IPS-15b (cell line): ENCODE data around the gene HIGD1C.
"Not testable (repeated sequence)": the region's sequence is repeated elsewhere in the genome, so short reads cannot be mapped to it uniquely, and the experiment has no call there.

Experiments
- H3K27me3 ChIP-seq: one replicate; pipeline ENCODE4 v1.6.1; 2013; ENCODE audit warnings: low read length; ENCODE audit not compliant: control insufficient read depth, insufficient read depth
- H3K36me3 ChIP-seq: one replicate; pipeline ENCODE4 v1.6.1; 2013; ENCODE audit warnings: low read length; ENCODE audit not compliant: control insufficient read depth, insufficient read depth
- H3K4me1 ChIP-seq: one replicate; pipeline ENCODE4 v1.6.1; 2013; ENCODE audit warnings: mild to moderate bottlenecking, low read length; ENCODE audit not compliant: control insufficient read depth, insufficient read depth
- H3K4me3 ChIP-seq: one replicate; pipeline ENCODE4 v1.5.1; 2013; ENCODE audit warnings: low read depth, low read length
- H3K9ac ChIP-seq: one replicate; pipeline ENCODE4 v1.6.1; 2013; ENCODE audit warnings: low read depth, mild to moderate bottlenecking, low read length
- H3K9me3 ChIP-seq: one replicate; pipeline ENCODE4 v1.6.1; 2013; ENCODE audit warnings: mild to moderate bottlenecking, low read length; ENCODE audit not compliant: control insufficient read depth, insufficient read depth

Gene HIGD1C

GRCh38 chr12:51009056-51009440 lies 56.7 kb downstream of the HIGD1C start:
- peaks cover 3% of the 10 kb centered on the region for H3K36me3 ChIP-seq
- H3K4me3 ChIP-seq = no peak overlapping the region
- no peaks in the 10 kb centered on the region for H3K9me3 ChIP-seq
- no peak overlapping the region for H3K9ac ChIP-seq
- H3K4me1 ChIP-seq = peaks cover 6% of the 10 kb centered on the region
- H3K27me3 ChIP-seq = no peaks in the 10 kb centered on the region

- no peak overlapping the region for H3K9ac ChIP-seq
- H3K4me1 ChIP-seq = peaks cover 6% of the 10 kb centered on the region
- no peak overlapping the region for H3K4me3 ChIP-seq
- no peaks in the 10 kb centered on the region for H3K27me3 ChIP-seq
- H3K36me3 ChIP-seq = peaks cover 3% of the 10 kb centered on the region
- no peaks in the 10 kb centered on the region for H3K9me3 ChIP-seq
Observed at GRCh38 chr12:51011955-51012354, 59.6 kb downstream of the HIGD1C start.

- peaks cover 6% of the 10 kb centered on the region for H3K4me1 ChIP-seq
- H3K4me3 ChIP-seq = no peak overlapping the region
- H3K9me3 ChIP-seq = no peaks in the 10 kb centered on the region
- H3K9ac ChIP-seq = no peak overlapping the region
- no peaks in the 10 kb centered on the region for H3K27me3 ChIP-seq
- peaks cover 3% of the 10 kb centered on the region for H3K36me3 ChIP-seq
Observed at GRCh38 chr12:51012570-51013236, 60.4 kb downstream of the HIGD1C start.

- Histone ChIP-seq H3K9ac (no peak overlapping the region), H3K9me3 (no peaks in the 10 kb centered on the region), H3K36me3 (no peaks in the 10 kb centered on the region), H3K4me1 (peaks cover 6% of the 10 kb centered on the region), H3K27me3 (no peaks in the 10 kb centered on the region), H3K4me3 (no peak overlapping the region)
Observed at GRCh38 chr12:51013441-51013840, 61.1 kb downstream of the HIGD1C start.

- not testable (repeated sequence) for H3K9ac ChIP-seq, H3K4me1 ChIP-seq, H3K4me3 ChIP-seq, H3K27me3 ChIP-seq, H3K36me3 ChIP-seq, H3K9me3 ChIP-seq
Observed at GRCh38 chr12:51014467-51014866, 62.1 kb downstream of the HIGD1C start.

GRCh38 chr12:51017452-51017851 lies 65.1 kb downstream of the HIGD1C start:
- Histone ChIP-seq H3K4me1 (peaks cover 4% of the 10 kb centered on the region), H3K4me3 (no peak overlapping the region), H3K9me3 (no peaks in the 10 kb centered on the region), H3K36me3 (no peaks in the 10 kb centered on the region), H3K9ac (no peak overlapping the region), H3K27me3 (no peaks in the 10 kb centered on the region)

GRCh38 chr12:51018956-51019355 lies 66.6 kb downstream of the HIGD1C start:
- Histone ChIP-seq H3K36me3 (no peaks in the 10 kb centered on the region), H3K9ac (no peak overlapping the region), H3K9me3 (no peaks in the 10 kb centered on the region), H3K4me3 (no peak overlapping the region), H3K27me3 (no peaks in the 10 kb centered on the region), H3K4me1 (peaks cover 1% of the 10 kb centered on the region)

- Histone ChIP-seq H3K27me3 (no peaks in the 10 kb centered on the region), H3K9me3 (no peaks in the 10 kb centered on the region), H3K9ac (no peak overlapping the region), H3K36me3 (no peaks in the 10 kb centered on the region), H3K4me3 (no peak overlapping the region), H3K4me1 (peaks cover 8% of the 10 kb centered on the region)
Observed at GRCh38 chr12:51019927-51020326, 67.6 kb downstream of the HIGD1C start.
